NCI-H1092 (cell line): ENCODE measurements around the gene TNFRSF1A.

Experiments
- DNase-seq: peaks from one replicate; lab custom pipeline; 2025; lab: John Stamatoyannopoulos, UW

Gene TNFRSF1A

DNA sequence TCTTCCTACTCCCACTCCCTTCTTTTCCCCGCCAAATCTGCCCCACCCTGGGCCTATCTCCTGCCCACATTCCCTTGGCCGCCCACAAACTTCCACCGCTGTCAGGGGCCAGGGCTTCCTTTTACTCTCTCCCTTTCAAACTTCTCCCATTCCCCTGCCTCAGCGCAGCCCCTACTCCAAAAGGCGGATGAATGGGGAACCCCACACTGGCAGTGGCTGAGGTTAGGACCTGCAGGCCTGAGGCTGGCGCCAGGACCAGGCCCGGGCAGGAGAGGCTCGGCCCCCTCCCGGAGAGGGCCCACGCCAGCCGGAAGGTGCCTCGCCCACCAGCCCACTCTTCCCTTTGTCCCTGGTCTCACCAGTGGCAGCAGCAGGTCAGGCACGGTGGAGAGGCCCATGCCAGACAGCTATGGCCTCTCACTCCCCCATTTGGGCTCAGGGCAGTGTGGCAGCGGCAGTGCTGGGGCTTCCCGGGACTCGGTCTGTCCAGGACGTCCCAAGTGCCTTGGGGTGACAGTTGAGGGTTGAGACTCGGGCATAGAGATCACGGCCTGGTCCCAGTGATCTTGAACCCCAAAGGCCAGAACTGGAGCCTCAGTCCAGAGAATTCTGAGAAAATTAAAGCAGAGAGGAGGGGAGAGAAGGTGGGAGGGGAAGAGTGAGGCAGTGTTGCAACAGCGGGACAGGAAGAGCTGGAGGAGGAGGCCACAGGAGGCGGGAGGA lies at the start of gene TNFRSF1A:
TSS of gene TNFRSF1A (minus strand) at position 660 of the 723 bp plus-strand sequence. CDS start at position 398, 262 bp downstream.
- DNase-seq, result no peak

DNA sequence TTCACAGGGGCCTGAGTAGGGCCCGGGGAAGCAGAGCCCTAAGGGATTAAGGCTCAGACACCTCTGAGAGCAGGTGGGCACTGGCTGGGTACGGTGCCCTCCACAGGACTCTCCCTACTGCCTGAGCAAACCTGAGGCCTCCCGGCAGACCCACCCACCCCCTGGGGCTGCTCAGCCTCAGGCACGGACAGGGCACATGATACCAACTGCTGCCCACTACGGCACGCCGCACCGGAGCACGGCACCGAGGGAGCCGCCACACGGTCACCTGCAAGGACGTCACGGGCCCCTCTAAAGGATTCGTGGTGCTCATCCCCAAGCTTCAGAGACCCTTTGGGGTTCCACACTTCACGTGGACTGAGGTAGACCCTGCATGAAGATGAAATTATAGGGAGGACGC lies 49.1 kb upstream of the TNFRSF1A start:
- no peak for DNase-seq

DNA sequence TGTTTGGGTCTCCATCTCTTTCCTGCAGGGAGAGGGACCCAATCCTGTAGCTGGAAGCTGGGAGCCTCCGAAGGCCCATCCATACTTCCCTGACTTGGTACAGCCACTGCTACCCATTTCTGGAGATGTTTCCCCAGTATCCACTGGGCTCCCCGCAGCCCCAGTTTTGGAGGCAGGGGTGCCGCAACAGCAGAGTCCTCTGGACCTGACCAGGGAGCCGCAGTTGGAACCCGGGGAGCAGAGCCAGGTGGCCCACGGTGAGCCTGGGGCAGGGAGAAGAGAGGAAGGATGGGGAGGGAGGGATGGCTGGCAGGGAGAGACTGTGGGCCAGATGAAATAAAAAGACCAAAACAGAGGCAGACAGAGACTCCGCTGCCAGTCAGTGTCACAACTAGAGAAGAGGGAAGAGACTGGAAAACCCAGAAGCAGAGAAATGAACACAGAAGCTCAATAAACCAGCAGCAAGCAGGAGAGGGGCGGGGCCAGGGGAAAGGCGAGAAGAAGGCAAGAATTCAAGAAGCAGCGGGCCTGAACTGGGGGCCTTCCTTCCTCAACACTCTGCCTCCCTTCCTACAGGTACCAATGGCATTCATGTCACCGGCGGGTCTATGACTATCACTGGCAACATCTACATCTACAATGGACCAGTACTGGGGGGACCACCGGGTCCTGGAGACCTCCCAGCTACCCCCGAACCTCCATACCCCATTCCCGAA lies 48.4 kb upstream of the TNFRSF1A start:
- no peak for DNase-seq

DNA sequence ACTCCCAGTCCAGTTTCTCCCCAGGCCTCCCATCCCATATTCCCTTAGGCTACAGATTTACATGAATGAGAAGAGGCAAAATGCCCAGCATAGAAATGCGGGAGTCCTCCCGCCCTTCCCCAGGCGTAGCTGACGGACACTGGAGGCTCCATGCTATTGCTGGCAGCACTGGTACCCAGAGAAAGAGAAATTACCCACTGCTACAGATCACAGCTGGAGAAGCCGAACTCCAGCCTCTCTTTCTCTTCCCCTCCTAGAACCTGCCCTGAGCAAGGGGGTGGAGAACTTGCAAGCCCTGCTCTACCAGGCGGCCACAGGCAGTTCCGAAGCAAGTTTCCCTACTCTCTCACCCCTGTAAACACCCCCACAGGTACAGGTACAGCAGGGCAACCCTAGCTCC lies 45.7 kb upstream of the TNFRSF1A start:
- DNase-seq, result no peak

DNA sequence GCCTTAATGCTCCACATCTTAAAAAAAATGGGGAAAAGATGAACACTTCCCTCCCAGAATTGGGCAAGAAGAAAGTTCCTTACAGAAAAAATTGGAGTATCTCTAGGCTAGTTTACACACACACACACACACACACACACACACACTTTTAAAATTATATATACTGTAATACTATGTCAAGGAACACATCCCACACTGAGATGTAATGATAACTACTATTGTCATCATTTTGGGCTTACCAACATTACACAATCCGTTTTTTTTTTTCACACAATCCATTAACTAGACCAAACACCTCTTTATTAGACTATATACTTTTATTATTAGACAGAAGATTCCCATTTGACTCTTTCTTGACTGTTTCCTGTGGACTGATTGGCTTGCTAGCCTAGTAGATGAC lies 44.6 kb upstream of the TNFRSF1A start:
- no peak for DNase-seq

DNA sequence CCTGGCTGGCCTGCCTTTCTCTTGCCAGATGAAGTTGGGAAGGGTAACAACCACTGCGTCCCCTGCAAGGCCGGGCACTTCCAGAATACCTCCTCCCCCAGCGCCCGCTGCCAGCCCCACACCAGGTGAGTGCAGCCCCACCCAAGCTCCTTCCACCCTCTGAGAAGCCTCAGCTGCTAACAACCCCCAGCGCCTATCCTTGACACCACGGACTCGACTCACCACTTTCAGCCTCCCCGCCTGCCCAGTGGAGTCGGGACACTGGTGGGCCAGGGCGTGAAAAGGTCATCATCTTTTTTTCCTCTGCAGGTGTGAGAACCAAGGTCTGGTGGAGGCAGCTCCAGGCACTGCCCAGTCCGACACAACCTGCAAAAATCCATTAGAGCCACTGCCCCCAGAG lies 44.2 kb upstream of the TNFRSF1A start:
- no peak for DNase-seq

DNA sequence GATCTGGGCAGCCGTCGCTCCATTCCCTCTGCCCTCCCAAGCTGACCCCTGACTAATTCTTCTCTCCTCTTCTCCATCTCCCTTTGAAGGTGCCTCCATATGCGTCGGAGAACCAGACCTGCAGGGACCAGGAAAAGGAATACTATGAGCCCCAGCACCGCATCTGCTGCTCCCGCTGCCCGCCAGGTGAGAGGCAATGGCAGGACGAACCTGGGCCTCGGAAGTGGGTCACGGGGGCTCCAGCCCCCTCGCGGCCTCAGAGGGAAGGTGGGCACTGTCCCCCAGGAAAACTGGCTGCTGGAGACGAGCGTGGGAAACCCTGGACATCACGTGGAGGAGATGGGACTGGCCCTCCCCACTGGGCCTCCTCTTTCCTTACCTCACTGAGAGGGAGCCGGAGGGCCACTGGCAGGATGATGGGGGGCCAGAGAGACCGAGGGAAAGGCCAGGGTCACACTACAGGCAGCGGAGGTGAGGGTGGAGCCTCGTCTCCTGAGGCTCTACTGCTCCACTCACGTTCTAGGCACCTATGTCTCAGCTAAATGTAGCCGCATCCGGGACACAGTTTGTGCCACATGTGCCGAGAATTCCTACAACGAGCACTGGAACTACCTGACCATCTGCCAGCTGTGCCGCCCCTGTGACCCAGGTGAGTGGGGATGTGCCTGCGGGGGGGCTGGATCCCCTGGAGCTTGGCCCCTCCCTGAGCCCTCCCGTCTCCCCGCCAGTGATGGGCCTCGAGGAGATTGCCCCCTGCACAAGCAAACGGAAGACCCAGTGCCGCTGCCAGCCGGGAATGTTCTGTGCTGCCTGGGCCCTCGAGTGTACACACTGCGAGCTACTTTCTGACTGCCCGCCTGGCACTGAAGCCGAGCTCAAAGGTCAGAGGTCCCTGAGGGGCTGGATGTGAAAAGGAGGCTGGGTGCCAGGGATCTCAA lies 42.9 kb upstream of the TNFRSF1A start:
- DNase-seq, result no peak

DNA sequence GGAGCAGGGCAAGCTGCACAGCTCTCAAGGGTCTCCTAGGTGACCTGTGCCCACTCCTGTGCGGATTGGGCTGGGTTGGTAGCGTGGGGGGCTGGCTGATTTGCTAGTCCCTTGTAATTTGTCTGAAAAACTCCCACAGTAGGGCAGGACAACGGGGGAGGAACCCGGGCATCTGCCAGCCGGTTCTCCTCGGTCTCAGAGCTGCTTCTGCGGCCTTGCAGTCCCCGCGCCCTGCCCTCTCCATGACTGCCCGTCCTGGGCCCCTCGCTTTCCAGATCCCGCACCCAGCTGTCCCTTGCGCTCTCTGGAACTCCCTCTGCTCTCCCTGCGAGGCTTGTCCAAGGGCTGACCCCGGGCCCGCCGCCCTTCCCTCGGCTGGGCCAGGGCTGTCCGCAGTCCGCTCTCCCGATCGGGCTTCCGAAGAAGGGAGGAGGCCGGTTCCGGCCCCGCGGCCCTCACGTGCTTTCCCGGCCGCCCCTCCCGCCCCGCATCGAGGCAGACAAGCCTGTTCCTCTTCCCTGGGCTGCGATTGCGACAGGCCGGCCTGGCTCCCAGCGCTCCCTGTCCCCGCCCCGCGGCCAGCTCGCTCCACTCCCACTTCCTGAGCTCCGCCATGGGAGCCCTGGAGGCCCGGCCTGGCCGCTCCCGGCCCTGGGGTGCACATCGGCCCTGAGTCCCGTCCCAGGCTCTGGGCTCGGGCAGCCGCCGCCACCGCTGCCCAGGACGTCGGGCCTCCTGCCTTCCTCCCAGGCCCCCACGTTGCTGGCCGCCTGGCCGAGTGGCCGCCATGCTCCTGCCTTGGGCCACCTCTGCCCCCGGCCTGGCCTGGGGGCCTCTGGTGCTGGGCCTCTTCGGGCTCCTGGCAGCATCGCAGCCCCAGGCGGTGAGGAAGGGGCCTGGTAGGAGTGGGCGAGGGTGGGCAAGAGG lies 42.0 kb upstream of the TNFRSF1A start, which contains the start of gene LTBR:
TSS of gene LTBR (plus strand) at position 591 of the 927 bp plus-strand sequence. CDS start at position 788, 197 bp downstream.
- no peak for DNase-seq

DNA sequence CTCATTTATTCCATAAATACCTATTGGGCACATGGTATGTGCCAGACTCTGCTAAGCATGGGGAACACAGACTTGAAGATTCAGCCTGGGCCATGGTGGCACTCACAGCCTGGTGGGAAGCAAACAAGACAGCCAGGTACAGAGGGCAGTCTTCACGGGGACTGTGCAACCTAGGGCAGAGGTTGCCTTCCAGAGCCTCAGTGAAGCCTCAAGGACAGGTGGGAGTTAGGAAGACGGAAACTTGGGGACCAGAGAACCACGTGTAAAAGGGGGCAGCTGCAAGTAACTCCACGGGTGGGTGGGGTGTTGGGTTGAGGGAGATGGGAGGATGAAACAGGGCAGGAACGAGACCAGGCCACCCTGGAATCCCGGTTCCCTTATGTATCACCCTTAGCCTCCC lies 41.1 kb upstream of the TNFRSF1A start:
- no peak for DNase-seq

DNA sequence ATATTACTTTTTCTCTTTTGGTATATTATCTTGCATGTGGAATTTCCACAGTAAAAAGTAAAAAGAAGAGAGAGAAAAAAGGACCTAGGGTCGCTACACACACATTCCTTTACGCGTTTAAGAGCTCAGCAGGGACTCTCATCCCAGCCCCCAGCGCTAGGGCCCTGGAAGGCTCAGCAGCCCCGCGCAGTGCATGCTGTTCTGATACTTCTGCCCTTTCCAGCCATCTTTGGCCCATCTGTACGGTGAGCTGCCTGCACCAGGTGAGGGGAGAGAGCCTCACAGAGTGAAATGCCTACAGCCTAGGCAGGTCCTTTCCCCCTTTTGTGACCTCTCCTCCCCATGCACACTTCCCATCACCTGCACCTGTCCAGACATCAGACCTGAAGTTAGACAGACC lies 40.5 kb upstream of the TNFRSF1A start:
- no peak for DNase-seq

DNA sequence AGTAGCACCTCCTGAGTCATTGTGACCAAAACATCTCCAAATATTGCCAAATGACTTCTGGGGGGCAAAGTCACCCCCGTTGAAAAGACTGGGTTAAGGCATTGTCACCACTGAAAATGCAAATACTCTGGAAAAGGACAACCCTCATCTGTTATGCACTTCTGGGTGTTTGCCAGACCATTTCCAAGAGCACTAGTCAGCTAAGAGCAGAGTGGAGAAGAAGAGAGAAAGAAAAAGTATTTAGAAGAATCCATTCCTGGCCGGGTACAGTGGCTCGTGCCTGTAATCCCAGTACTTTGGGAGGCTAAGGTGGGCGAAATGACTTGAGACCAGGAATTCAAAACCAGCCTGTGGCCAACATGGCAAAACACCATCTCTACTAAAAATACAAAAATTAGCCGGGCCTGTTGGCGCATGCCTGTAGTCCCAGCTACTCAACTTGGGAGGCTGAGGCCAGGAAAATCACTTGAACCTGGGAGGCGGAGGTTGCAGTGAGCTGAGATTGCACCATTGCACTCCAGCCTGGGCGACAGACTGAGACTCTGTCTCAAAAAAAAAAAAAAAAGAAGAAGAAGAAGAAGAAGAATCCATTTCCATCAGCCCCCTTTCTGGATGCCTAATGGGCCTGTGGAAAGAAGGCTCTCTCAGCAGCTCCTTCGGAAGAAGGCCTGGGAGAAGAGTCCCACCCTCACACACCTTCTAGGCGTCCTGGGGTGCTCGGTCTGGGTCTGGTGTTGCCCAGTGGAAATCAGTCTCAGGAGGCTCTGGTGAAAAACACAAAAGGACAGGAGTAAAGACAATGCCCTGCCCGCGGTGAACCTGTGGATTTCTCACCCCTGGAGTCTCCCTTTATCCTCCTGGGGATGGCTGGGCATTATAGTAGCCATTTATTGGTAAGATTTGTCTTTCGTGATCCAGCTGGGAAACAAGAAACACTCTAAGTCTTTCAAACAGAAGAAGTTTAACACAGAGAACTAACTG lies 38.6 kb upstream of the TNFRSF1A start:
- DNase-seq, result no peak

DNA sequence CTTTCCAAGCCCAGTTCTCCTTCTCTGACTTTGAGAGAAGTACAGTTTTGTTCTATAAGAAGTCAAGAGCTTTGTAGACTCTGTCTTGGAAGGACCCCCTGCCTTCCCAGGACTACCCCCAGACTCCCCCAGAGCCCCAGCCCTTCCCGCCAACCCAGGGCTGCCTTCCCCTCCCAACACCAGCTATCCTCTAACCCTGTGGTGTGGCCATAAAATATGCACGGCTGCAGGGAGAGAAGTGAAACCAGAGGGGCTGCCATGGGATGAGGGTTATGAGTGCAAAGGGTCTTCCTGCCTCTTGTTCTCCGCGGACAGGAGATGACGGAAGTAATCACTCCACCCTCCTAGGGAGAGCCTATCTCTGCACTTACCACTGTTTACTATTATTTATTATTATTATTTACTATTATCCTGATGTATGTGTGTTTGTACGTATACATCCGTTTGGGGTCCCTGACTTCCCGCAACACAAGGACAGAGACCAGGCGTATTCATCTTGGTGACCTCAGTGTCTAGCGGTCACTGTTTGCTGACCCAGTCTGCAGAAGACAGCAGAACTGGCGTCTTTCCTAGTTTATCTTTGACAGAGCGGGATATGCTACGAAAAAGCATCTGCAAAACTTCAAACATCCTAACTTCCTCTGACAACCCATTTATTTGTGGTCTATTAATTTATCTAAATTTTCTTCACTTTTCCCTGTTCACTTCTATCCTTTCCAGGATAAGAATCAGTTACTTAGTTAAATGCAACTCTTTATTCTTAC lies 37.0 kb upstream of the TNFRSF1A start:
- no peak for DNase-seq

DNA sequence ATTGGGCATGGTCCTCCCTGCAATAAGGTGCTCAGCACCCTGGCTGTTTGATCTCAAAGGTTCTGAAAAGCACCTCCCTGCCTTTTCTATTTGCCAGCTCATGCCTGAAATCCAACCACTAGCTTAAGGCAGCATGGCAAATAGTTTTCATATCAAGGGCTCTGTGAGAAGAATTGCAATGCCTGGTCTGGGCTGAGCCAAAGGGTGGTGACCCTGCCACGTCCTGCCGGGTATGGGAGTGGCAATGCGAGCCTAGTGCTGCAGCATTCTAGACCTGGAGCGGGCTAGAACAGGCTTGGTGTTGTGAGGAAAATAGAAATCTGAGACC lies 35.8 kb upstream of the TNFRSF1A start:
- DNase-seq, result no peak

DNA sequence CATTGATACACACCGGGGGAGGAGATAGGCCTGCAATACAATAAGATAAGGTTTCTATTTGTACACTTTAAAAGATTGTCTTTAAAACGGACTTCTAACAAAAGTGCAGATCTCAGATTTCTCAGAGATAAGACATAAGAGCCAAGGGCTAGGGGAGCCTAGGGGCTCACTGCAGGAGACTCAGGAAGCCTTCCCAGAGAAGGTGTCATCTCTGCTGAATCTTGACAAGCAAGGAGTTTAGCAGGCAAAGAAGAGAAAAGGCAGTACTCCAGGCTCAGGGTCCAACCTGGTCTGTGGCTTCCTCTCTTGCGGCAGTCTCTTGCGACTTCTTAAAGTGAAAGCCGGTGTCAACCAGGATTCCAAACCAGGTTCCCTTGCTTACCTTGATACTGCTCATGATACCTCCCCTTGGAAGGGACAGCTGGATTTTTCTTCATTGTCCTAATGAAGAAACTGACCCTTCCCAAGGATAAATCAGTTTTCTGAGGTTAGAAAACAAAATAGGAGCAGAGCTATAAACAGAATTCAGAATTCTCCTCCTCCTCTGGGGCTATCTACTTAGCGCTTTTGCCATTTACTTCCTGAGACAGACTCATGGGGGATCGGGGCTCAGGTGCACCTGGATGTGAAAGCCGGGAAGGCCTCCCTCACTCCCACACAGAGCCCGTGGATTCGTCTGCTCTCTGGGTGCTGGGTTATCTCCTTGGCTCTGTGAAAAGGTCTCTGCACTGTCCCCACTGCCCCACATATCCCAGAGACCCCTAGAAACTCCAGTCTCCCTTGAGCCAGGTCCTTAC lies 35.2 kb upstream of the TNFRSF1A start:
- no peak for DNase-seq

DNA sequence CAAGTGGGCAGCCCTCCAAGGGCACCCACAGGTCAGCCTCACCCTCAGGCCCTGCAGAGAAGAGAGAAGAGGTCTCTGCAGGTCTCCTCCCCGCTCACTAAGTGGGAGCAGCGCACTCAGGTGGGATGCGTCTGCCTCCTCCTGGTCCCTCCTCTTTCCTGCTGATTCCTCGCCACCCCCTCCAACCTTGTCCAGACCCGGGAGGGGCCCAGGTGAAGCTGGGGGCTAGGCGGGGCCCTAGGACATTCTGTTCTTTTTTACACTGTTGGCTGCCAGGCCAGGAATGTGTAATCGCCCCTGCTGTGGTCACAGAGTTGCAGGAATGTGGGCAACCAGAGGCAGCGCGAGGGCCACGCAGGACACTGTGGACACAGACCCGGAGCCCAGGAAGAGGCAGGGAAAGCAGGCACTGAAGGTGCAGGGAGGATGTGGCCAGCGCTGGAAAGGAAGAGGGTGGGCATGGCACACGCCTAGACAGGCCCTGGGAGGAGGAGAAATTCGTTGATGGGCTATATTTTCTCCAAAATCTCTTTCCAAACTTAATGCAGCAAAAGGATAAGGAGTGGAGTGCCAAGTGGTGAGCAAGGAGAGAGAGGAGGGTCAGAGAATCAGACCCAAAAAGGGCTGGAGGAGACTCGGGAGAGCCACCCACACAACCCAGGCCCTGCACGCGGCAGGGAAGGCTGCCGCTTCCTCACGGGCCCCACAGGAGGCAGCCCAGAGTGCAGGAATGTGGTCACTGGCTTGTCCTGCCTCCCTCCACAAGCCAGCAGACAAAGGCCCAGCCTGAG lies 34.4 kb upstream of the TNFRSF1A start:
- no peak for DNase-seq

DNA sequence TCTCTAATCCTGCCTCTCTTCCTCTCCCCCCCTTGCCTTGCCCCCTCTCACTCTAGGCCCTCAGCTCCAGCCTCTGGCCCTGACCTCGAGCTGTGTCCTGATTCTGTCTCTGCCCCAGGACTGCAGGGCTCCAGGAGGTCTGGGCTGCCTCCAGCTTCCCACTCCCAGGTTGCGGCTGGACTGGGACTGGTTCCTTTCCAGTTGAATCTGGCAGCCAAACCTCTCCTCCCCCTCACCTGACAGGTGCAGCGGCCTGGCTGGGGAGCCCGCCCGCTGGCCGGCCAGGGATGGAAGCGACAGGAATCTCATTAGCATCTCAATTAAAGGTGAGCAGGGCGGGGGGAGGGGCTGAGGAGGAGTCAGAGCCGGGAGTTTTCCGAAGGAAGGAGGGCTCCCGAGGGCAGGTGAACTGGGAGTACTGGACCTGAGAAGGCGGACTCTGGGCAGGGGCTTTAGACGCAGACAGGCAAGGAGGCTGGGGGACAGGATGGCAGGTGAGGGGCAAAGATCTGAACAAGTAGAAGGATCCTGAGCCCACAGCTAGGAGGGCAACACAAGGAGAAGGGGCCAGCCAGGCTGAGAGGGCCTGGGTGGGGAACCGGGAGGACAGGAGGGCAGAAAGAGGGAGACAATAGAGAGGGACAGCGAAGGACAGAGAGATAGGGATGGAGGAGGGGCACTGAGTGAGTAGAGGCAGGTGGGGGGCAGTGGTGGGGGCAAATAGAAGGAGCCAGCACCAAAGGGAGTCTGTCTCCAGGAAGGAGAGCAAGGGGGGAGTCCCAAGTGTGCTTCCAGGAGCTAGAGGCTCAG lies 33.6 kb upstream of the TNFRSF1A start, which contains the start of gene SCNN1A:
TSS of gene SCNN1A (minus strand) at position 295 of the 810 bp plus-strand sequence. CDS start 780 bp downstream, outside the sequence.
- DNase-seq, result no peak

DNA sequence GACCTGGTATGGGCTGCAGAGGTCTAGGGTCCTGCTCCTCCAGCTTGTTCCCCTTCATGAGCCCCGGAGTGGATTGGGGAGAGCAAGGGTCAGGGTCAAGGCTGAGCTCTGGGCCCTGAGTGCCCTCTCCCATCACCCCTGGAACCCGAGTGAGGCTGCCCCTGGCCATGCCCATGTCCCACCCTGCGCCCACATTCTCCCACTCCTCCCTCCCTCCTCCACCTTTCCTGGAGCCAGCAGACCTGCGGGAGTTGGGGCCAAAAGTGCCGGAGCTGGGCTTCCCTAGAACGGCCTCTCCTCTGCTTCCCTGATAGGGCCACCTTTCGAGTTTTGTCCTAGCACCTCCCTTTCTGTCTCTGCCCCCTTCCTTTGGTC lies 32.9 kb upstream of the TNFRSF1A start:
- DNase-seq, result no peak
